Uterus (tissue), 4 donors: ENCODE results near the gene NKX1-2. TPM values are rescaled to one million over a fixed set of nuclear protein-coding genes. Genes with fewer than 3 reads are reported as not detected.

Experiments
- DNase-seq, 2 donors: peaks; one replicate each; pipeline ENCODE4 v3.0.0-alpha.2; 2019 to 2020
- H3K27ac ChIP-seq, 2 donors: fragments of 200-600 bp; sonication (generic); 1 replicate in 1 of 2; 2 replicates in 1 of 2; pipeline ENCODE4 v1.5.1; 2016 to 2018
- H3K27me3 ChIP-seq, 2 donors: fragments of 200-600 bp; sonication (generic); one replicate each; pipeline ENCODE4 v1.5.1; 2018 to 2019; ENCODE audit warnings: control low read depth in 1 of 2
- H3K36me3 ChIP-seq, 2 donors: fragments of 200-600 bp; sonication (generic); one replicate each; pipeline ENCODE4 v1.5.1; 2019; ENCODE audit warnings: control low read depth in 1 of 2
- H3K4me1 ChIP-seq, 2 donors: fragments of 200-600 bp; sonication (generic); one replicate each; pipeline ENCODE4 v1.5.1; 2018 to 2019; ENCODE audit warnings: control low read depth in 1 of 2
- H3K4me3 ChIP-seq, 2 donors: fragments of 200-600 bp; sonication (generic); 1 replicate in 1 of 2; 2 replicates in 1 of 2; pipeline ENCODE4 v1.5.1; 2018 to 2019; ENCODE audit warnings: mild to moderate bottlenecking in 1 of 2
- H3K9me3 ChIP-seq, 2 donors: fragments of 200-600 bp; sonication (generic); one replicate each; pipeline ENCODE4 v1.5.1; 2019; ENCODE audit warnings: control low read depth in 1 of 2
- CTCF ChIP-seq, 4 experiments: fragments of 200-600 bp in 2 of 4; fragments of 450-650 bp in 2 of 4; sonication (generic) in 2 of 4; IDR thresholded peaks; one replicate each; pipeline ENCODE4 v1.5.1; 2016 to 2019; ENCODE audit warnings: antibody characterized with exemption in 4 of 4, mild to moderate bottlenecking in 2 of 4, moderate library complexity in 1 of 4
- POLR2A ChIP-seq, 2 donors: fragments of 450-650 bp; IDR thresholded peaks; one replicate each; pipeline ENCODE4 v1.6.1; 2016; ENCODE audit warnings: antibody characterized with exemption in 2 of 2, mild to moderate bottlenecking in 1 of 2, moderate library complexity in 1 of 2
- intact Hi-C: fragments of 100-400 bp; cut with DNase I; formaldehyde crosslinking; loops from one replicate; pipeline ENCODE4 v1.15.1; 2023; ENCODE audit warnings: low total_unique reads
- total RNA-seq, 4 donors: library from RNA; depleted of rRNA in 3 of 4; stranded (reverse); fragments of >200 nt in 3 of 4; gene quantifications; one replicate each; pipeline versions ENCODE4 v1.1.0 to v1.2.4, GENCODE V29; 2014 to 2023
- donor health status: DM: yes; HTN: yes; CAD: no.

NKX1-2 gene
- total RNA-seq, 4 donors from 2014 or later: not detected

- intact Hi-C loops: no loop called here
- DNase-seq: no peak
These were observed 10.3 kb upstream of the NKX1-2 start for GRCh38 chr10:124460144-124460543.

GRCh38 chr10:124459395-124459794, 9.6 kb upstream of the NKX1-2 start:
- TF ChIP-seq CTCF (IDR thresholded peaks at IDR 0.05) (no peak), POLR2A (IDR thresholded peaks at IDR 0.05) (no peak)
- Histone ChIP-seq H3K9me3 (no peaks in the 10 kb centered on the region), H3K36me3 (no peaks in the 10 kb centered on the region), H3K27ac (no peak overlapping the region), H3K4me3 (no peak overlapping the region), H3K4me1 (no peaks in the 10 kb centered on the region), H3K27me3 (no peaks in the 10 kb centered on the region)
- intact Hi-C loops: no loop called here
- no peak for DNase-seq

More at GRCh38 chr10:124460144-124460543, 10.3 kb upstream of the NKX1-2 start:
- H3K4me1 ChIP-seq: no peaks in the 10 kb centered on the region
- H3K36me3 ChIP-seq: no peaks in the 10 kb centered on the region
- TF ChIP-seq POLR2A (IDR thresholded peaks at IDR 0.05) (no peak), CTCF (IDR thresholded peaks at IDR 0.05) (no peak)
- H3K4me3 ChIP-seq: no peak overlapping the region
- no peaks in the 10 kb centered on the region for H3K27me3 ChIP-seq
- no peaks in the 10 kb centered on the region for H3K9me3 ChIP-seq
- no peak overlapping the region for H3K27ac ChIP-seq

- DNase-seq: no peak
- H3K36me3 ChIP-seq: no peaks in the 10 kb centered on the region
- TF ChIP-seq POLR2A (IDR thresholded peaks at IDR 0.05) (no peak), CTCF (IDR thresholded peaks at IDR 0.05) (no peak)
- no peaks in the 10 kb centered on the region for H3K4me1 ChIP-seq
- intact Hi-C loops: no loop called here
- H3K9me3 ChIP-seq: no peaks in the 10 kb centered on the region
- H3K4me3 ChIP-seq: no peak overlapping the region
- H3K27ac ChIP-seq: no peak overlapping the region
- H3K27me3 ChIP-seq: no peaks in the 10 kb centered on the region
These were observed 9.1 kb upstream of the NKX1-2 start for GRCh38 chr10:124458889-124459288.

GRCh38 chr10:124458473-124458872, 8.6 kb upstream of the NKX1-2 start:
- H3K27ac ChIP-seq: no peak overlapping the region
- no peaks in the 10 kb centered on the region for H3K36me3 ChIP-seq
- no peak overlapping the region for H3K4me3 ChIP-seq
- no peak for TF ChIP-seq POLR2A (IDR thresholded peaks at IDR 0.05)
- no peak for TF ChIP-seq CTCF (IDR thresholded peaks at IDR 0.05)
- no peak for DNase-seq
- H3K9me3 ChIP-seq: no peaks in the 10 kb centered on the region
- no peaks in the 10 kb centered on the region for H3K27me3 ChIP-seq
- no peaks in the 10 kb centered on the region for H3K4me1 ChIP-seq
- intact Hi-C loops: no loop called here

GRCh38 chr10:124455441-124455840, 5.6 kb upstream of the NKX1-2 start:
- peaks cover 0 to 9% of the 10 kb centered on the region in 2 donors for H3K27me3 ChIP-seq
- no peak for TF ChIP-seq POLR2A (IDR thresholded peaks at IDR 0.05)
- TF ChIP-seq CTCF (IDR thresholded peaks at IDR 0.05): no peak
- H3K27ac ChIP-seq: no peak overlapping the region
- intact Hi-C loops: no loop called here
- no peak overlapping the region for H3K4me3 ChIP-seq
- no peaks in the 10 kb centered on the region for H3K9me3 ChIP-seq
- no peaks in the 10 kb centered on the region for H3K4me1 ChIP-seq
- no peaks in the 10 kb centered on the region for H3K36me3 ChIP-seq
- DNase-seq: no peak
